ENCODE measurements around the gene CD200R1L.
"Not testable (repeated sequence)": the region's sequence is repeated elsewhere in the genome, so short reads cannot be mapped to it uniquely, and the experiment has no call there.

- not testable (repeated sequence) for TF ChIP-seq EZH2 (IDR thresholded peaks at IDR 0.05; ENCODE audit: insufficient read depth, poor library complexity, severe bottlenecking); EZH2phosphoT487 (IDR thresholded peaks at IDR 0.05; ENCODE audit: insufficient read depth, low read depth)
Observed at GRCh38 chr3:112855074-112855473, 8.4 kb upstream of the CD200R1L start.

Measured in GM23248 (cell line).